Measurements from ENCODE around the gene LYL1. TPM values are rescaled to one million over a fixed set of nuclear protein-coding genes. Genes with fewer than 3 reads are reported as not detected.
A peak's percentile ranks its signal among the peaks of the same experiment; 100 is the strongest.

Gene LYL1
- total and polyA plus RNA-seq, 2 donors (not counting 1 experiment from before 2014, with no cell fraction given): 112 to 125 TPM

DNA sequence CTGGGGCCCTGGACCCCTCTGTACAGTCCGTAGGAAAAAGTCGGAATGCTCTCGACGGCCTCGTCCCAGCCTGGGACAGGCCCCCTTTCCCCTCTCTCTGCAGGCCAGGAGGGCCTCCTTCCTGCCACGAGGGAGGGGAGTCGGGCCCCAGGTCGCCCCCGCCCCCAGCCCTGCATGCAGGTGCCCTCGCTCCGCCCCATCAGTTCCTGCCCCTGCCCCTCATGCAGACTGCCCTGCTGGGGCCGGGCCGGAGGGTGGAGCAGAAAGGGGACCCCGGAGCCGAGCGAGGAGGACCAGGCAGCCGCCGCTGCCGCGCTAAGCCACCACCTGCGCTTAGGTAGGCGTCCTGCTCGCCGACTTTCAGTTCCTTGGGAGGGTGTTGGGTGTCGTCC, 7.3 kb downstream of the LYL1 start:
- Histone ChIP-seq H2AFZ (ENCODE audit: insufficient read depth, low read depth, low read length, poor library complexity, severe bottlenecking) (peak overlapping the region; percentile 60), H3K27me3 (replicated peaks in 1 of 4; ENCODE audit: control extremely low read depth in 1 of 4, control insufficient read depth in 3 of 4, insufficient read depth in 4 of 4, low read length in 3 of 4) (no peaks in the 10 kb centered on the region), H3K4me2 (replicated peaks; ENCODE audit: low read depth, low read length, poor library complexity, severe bottlenecking) (peak overlapping the region; percentile 99), H4K20me1 (ENCODE audit: control insufficient read depth, insufficient read depth, low read length, poor library complexity, severe bottlenecking) (peaks cover 16% of the 10 kb centered on the region), H3K79me2 (ENCODE audit: control insufficient read depth, insufficient read depth, low read length) (peaks cover 27% of the 10 kb centered on the region), H3K9ac (ENCODE audit: low read length) (peak overlapping the region; percentile 78), H3K4me3 (ENCODE audit: control extremely low read depth in 1 of 5, extremely low read depth in 1 of 5, insufficient read depth in 1 of 5, low read depth in 2 of 5, low read length in 4 of 5) (peak overlapping the region; percentile 34 to 96 (median 92)), H3K4me1 (ENCODE audit: control insufficient read depth in 2 of 2, insufficient read depth in 2 of 2, low read length in 2 of 2) (peaks cover 26 to 50% of the 10 kb centered on the region in 2 donors), H3K36me3 (replicated peaks in 1 of 2; ENCODE audit: control extremely low read depth in 1 of 2, control insufficient read depth in 1 of 2, extremely low read depth in 1 of 2, insufficient read depth in 2 of 2, low read length in 1 of 2) (peaks cover 3 to 15% of the 10 kb centered on the region in 2 experiments), H3K9me3 (ENCODE audit: control extremely low read depth in 1 of 3, control insufficient read depth in 2 of 3, insufficient read depth in 1 of 3, low read length in 2 of 3) (peaks cover 0 to 4% (median 0%) of the 10 kb centered on the region in 3 donors), H3K27ac (ENCODE audit: low read length in 2 of 2) (peak overlapping the region; percentile 43 to 87)
- Mint-ChIP-seq H3K9me3 (ENCODE audit: insufficient read depth) (no peaks in the 10 kb centered on the region), H3K27ac (peak overlapping the region; percentile 93), H3K4me1 (peaks cover 43% of the 10 kb centered on the region), H3K4me3 (peak overlapping the region; percentile 93), H3K27me3 (no peaks in the 10 kb centered on the region)
- POLR2A ChIA-PET: interaction anchor here (0.5 to 4.2 kb wide), 17 partner anchors 9 to 709 kb away, joined by 3 to 107 read pairs (median 8); partner anchors contain the start of genes FBXW9, IER2, JUNB and LYL1
- ATAC-seq (ENCODE audit: low read depth) (peak; percentile 23), DNase-seq (peak; percentile 80)
- TF ChIP-seq, protein P1, sequence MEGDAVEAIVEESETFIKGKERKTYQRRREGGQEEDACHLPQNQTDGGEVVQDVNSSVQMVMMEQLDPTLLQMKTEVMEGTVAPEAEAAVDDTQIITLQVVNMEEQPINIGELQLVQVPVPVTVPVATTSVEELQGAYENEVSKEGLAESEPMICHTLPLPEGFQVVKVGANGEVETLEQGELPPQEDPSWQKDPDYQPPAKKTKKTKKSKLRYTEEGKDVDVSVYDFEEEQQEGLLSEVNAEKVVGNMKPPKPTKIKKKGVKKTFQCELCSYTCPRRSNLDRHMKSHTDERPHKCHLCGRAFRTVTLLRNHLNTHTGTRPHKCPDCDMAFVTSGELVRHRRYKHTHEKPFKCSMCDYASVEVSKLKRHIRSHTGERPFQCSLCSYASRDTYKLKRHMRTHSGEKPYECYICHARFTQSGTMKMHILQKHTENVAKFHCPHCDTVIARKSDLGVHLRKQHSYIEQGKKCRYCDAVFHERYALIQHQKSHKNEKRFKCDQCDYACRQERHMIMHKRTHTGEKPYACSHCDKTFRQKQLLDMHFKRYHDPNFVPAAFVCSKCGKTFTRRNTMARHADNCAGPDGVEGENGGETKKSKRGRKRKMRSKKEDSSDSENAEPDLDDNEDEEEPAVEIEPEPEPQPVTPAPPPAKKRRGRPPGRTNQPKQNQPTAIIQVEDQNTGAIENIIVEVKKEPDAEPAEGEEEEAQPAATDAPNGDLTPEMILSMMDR (IDR thresholded peaks at IDR 0.05): no peak
- TF ChIP-seq EZH2 (IDR thresholded peaks at IDR 0.05; ENCODE audit: borderline replicate concordance, insufficient read depth, low read depth, low read length, poor library complexity, severe bottlenecking): no peak
- intact Hi-C loops (cut with micrococcal nuclease): loop anchor here (1.0 kb wide), 1 partner anchor 9 kb away; no protein-coding TSS in a partner anchor
- CTCF ChIA-PET: interaction anchor here (0.5 to 8.2 kb wide), 22 partner anchors 9 to 299 kb away, joined by 3 to 285 read pairs (median 8); partner anchors contain the start of genes GCDH, IER2, NACC1 and RAD23A
- WGBS (ENCODE audit: insufficient coverage): 0% methylated on average over 22 of the region's 25 CpGs

DNA sequence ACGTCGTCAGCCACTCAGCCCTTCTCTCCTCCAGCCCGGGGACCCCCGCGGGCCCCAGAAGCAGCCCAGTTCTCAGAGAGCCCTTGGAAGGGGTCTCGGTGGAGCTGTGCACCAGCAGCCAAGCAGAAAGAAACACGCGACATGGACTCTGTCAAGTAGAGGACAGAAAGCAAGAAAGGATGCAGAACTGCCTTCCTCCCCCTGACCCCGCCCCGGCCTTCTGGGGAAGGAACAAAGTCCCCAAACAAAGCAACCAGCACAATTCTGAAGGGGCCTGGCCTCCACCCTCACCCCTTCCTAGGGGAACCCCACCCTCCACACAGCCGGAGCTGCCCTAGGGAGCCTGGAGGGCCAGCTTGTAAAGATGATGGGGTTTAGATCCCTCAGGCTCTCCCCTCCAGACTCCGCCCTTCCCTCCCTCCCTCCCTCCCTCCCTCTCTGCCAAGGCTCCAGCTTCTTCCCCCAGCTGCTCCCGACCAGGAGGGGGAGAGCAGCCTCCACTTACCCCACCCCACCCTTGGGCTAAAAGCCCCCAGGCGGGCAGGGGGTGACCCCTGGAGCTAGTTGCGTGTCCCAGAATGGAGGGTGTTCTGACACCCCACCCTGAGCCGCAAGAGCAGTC, 7.8 kb downstream of the LYL1 start:
- Histone ChIP-seq H3K79me2 (ENCODE audit: control insufficient read depth, insufficient read depth, low read length) (peaks cover 22% of the 10 kb centered on the region), H3K9ac (ENCODE audit: low read length) (peak overlapping the region; percentile 78), H3K36me3 (replicated peaks in 1 of 2; ENCODE audit: control extremely low read depth in 1 of 2, control insufficient read depth in 1 of 2, extremely low read depth in 1 of 2, insufficient read depth in 2 of 2, low read length in 1 of 2) (peaks cover under 1 to 10% of the 10 kb centered on the region in 2 experiments), H2AFZ (ENCODE audit: insufficient read depth, low read depth, low read length, poor library complexity, severe bottlenecking) (peak overlapping the region; percentile 60), H3K4me2 (replicated peaks; ENCODE audit: low read depth, low read length, poor library complexity, severe bottlenecking) (peak overlapping the region; percentile 99), H3K27me3 (replicated peaks in 1 of 4; ENCODE audit: control extremely low read depth in 1 of 4, control insufficient read depth in 3 of 4, insufficient read depth in 4 of 4, low read length in 3 of 4) (no peaks in the 10 kb centered on the region), H3K4me1 (ENCODE audit: control insufficient read depth in 2 of 2, insufficient read depth in 2 of 2, low read length in 2 of 2) (peaks cover 21 to 45% of the 10 kb centered on the region in 2 donors), H3K4me3 (ENCODE audit: control extremely low read depth in 1 of 5, extremely low read depth in 1 of 5, insufficient read depth in 1 of 5, low read depth in 2 of 5, low read length in 4 of 5) (peak overlapping the region; percentile 34 to 96 (median 92)), H3K9me3 (ENCODE audit: control extremely low read depth in 1 of 3, control insufficient read depth in 2 of 3, insufficient read depth in 1 of 3, low read length in 2 of 3) (no peaks in the 10 kb centered on the region), H3K27ac (ENCODE audit: low read length in 2 of 2) (peak overlapping the region; percentile 43 to 87), H4K20me1 (ENCODE audit: control insufficient read depth, insufficient read depth, low read length, poor library complexity, severe bottlenecking) (peaks cover 11% of the 10 kb centered on the region)
- H3K27me3 Mint-ChIP-seq: no peaks in the 10 kb centered on the region
- H3K27ac Mint-ChIP-seq: peak overlapping the region; percentile 93
- 1% methylated on average over 8 of the region's 16 CpGs for WGBS (ENCODE audit: insufficient coverage)
- ATAC-seq (ENCODE audit: low read depth) (peak; percentile 10), DNase-seq (peak; percentile 77)
- ChIA-PET POLR2A (interaction anchor here (0.6 to 4.2 kb wide), 18 partner anchors 9 to 709 kb away, joined by 3 to 107 read pairs (median 6); partner anchors contain the start of genes FBXW9, IER2, LYL1 and NACC1), CTCF (interaction anchor here (0.7 to 8.2 kb wide), 32 partner anchors 8 to 494 kb away, joined by 3 to 285 read pairs (median 6); partner anchors contain the start of genes DAND5, GCDH, IER2 and NACC1)
- TF ChIP-seq, protein P1 (IDR thresholded peaks at IDR 0.05): no peak
- no peak for TF ChIP-seq EZH2 (IDR thresholded peaks at IDR 0.05; ENCODE audit: borderline replicate concordance, insufficient read depth, low read depth, low read length, poor library complexity, severe bottlenecking)
- peaks cover 38% of the 10 kb centered on the region for H3K4me1 Mint-ChIP-seq
- no peaks in the 10 kb centered on the region for H3K9me3 Mint-ChIP-seq (ENCODE audit: insufficient read depth)
- H3K4me3 Mint-ChIP-seq: peak overlapping the region; percentile 93
- intact Hi-C loops (cut with micrococcal nuclease): loop anchor here (1.0 to 5.0 kb wide), 2 partner anchors 9 to 63 kb away; no protein-coding TSS in a partner anchor
